Stimulated activated CD8-positive, alpha-beta memory T cell treated with anti-CD3 and anti-CD28 coated beads, Interleukin-15, amount 100 ng/mL, for 4 hours (primary cell): ENCODE results near the gene CREB5.

Experiments
- DNase-seq, 2 donors: peaks; one replicate each; pipeline ENCODE4 v3.0.0-alpha.2; 2020; ENCODE audit warnings: low read depth in 2 of 2

The CREB5 gene

DNA sequence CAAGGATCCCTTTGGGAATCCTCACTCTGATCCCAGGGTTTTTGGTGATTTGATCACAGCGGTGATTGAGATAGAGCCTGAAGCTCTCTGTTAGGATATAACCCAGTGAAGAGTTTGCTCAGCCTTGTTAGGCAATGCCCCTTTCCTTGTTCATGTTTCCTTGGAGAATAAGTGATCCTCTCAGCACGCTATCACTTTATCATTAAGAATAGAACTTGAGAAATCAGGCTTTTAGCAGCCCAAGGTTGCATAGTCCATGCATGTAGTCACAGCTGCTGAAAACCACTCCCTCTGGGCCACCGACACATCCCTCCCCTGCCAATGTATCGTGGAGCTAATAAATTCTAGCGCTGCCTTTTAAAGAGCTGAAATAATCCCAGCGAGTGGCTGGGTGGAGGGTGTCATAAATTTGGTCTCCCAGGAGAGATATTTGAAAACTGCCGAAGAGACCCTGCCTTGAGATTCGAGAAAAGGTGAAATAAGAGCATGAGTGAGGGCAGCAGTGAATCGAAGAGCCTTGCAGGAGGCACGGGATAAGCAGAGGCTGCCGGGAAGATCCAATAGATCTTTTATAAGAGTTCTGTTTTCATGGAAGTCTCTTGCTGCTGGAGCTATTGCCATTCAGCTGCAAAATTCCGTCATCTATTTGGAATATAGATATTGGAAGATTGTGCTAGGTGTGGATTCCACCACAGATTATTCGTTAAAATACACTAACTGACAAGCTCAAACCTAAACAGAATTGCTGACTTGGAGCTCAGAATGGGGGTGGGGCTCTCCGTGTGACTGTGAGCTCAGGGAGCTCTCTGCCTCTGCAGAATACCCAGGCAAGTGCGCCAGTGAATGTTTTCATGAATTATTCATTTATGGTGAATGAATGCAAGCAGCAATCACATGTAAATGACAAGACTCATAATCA, 296.0 kb downstream of the CREB5 start:
- no peak for DNase-seq

DNA sequence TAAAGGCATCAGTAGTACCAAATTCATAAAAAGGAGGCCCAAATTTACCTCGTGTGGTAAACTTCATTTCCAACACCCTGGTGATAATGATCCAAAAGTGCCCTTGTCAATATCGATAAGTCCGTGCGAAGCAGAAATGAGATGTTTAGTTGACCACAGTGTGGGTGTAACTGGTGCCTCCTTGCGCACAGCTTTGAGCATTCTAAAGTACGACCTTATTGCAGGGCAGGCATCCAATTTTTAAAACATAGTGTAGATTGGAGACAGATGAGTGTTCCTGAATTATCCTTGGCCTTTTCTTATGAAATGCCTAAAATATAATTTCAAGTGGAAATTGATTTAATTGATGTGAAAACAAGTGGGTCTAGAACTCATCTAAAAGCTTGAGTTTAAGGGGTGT, 297.4 kb downstream of the CREB5 start:
- no peak for DNase-seq

DNA sequence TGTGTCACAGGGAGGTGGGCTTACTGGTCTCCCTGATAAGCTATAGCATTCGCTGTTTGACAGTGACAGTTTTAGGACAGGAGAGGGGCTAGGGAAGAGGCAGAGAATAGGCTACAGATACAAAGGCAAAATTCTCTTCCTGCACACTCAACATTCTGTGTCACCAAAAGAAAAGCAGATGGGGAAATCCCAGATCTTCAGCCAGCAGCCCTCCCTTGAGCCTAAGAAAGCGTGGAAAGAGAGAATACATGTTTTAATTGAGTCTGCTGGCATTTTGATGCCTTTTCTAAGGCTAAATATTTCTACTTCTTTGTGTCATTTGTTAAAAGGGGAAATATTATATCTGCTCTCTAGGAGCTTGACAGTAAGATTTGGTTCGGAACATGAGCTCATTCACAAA, 298.8 kb downstream of the CREB5 start:
- DNase-seq = no peak

DNA sequence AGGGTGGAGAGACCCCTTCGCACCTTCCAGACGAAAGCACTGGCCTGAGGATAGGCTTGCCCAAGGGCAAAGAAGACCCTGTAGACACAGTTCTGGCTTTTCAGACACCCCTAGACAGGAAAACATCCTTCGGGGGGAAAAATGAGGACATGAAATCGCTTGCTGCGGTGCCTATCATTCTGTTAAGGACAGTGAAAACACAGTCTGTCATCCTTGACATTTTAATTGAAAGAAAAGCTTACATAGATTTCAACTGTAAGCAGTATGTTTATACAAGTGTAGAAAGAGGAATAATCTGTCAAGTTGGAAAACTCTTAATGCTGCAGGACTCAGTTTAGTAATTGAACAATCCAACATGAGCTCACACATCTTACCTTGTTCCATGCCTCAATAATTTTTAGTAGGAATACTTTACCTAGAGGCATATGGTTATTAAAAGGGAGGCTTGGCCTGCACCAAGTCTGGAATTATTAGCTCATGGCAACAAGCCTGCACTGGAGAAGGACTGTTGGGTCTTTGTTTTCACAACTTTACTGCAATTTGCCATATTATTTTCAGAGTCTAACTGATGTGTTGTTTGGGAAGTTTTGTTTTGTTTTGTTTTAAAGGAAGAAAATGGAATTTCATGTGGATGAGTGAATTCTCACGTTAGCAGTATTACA, 302.3 kb downstream of the CREB5 start:
- DNase-seq = no peak

DNA sequence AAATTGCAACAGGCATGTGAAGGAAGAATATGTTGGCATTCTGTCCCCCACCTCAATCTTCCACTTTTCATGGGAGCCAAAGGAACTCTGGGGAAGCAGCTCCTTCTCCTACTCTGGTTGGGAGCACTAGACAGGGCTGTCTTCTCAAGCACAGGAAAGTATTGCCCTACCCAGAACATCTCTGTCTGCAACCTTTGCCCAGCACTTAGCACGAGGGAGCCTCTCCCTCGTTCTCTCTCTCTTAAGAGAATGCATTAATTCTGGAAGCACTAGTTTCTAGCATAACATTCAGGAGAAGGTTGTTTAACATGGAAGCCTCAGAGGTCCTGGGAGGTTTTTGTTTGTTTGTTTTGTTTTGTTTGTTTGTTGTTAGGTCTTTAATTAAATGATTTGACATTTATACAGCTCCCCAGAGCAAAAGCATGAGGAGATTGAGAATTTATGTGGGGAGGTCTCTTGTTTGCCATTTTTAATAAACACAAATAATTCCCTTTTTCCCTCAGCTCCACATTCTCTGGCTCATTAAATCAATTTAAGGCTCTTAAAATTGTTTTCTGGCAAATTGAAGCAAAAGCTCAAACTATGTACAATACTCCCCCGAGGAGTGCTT, 305.2 kb downstream of the CREB5 start:
- no peak for DNase-seq

DNA sequence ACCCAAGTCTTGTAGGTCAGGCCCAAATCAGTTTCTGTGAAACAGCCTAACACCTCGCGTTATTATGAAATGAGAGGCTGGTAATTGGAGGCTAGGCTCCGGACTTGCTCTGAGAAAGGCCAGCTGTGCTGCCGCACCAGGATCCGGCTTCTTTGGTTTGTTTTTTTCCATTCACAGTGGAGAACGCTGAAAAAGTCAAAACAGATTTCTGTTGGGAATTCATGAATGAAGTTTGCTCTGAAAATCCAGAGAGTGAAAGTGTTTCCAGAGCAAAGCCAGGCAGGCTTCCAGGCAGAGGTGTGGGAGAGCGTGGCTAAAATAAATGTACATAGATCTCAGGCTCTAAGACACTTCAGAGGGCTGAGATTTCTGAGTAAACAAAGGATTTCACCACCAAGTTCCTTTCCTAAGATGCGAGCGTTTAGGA, 305.8 kb downstream of the CREB5 start:
- DNase-seq = no peak

DNA sequence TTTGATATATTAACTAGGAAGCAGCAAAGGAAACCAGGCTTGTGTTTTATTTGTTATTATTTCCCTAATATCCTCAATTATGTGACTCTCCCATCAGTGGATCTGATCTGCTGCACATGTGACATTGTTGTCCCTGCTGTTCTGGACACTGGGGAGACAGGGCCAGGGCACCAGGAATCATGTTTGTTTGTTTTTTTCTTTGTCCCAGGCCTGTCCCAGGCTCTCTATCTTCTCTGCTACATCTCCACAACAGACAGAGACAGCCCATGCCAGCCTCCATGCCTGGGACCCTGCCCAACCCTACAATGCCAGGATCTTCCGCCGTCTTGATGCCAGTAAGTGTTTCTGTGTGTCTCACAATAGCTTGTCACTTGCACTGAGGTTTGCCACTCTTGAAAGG, 306.2 kb downstream of the CREB5 start:
- no peak for DNase-seq

DNA sequence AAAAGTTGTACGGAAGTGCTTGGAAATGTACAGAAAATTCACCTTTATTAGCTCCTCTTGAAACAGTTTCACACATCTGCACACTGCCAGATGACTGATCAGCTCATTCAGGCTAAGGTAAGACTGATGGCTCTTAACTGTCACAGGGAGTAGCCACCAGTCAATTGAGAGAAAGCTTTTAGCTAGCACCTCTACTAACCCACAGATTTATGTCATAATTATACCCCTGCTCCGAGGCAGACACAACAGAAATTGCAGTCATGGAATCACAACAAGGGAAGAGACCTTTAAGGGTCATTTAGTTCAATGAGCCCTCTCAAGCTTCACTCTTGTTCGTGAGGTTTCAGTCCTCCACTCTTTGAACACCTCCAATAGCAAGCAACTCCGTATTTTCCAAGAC, 310.4 kb downstream of the CREB5 start:
- no peak for DNase-seq

DNA sequence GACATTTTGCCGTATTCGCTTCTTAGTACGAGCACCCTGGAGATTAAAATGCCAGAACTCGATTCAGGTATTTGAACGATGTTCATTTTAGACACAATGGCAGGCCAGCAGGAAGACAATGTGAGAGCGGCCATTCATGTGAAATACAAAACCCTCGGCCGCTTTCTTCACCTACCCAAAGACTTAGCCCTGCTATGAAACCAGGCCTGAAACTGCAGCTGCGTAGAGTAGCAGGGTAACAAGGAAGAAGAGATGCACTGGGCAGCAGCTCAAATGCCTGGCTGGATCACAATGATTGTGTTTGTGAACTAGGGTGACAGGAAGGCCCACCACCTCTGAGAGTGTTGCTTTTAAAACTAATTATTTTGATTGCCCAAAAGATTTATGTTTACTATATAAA, 311.0 kb downstream of the CREB5 start:
- no peak for DNase-seq

DNA sequence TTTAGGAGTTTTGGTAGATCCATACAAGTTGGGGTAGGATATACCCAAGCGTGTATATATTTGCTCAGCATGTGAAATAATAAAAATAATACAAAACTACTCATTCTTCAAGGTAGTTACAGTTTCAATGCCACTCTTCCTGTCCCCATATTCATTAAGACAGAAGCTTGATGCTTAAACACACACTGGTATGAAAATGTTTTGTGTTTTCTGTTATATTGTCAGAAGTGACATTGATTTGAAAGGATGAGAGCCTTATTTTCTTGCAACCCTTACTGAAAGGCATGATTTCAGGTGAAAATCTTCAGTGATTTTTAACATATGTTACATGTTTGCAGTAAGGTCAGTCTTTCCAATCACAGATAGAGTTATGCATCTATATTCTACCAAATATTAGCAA, 312.2 kb downstream of the CREB5 start:
- no peak for DNase-seq

DNA sequence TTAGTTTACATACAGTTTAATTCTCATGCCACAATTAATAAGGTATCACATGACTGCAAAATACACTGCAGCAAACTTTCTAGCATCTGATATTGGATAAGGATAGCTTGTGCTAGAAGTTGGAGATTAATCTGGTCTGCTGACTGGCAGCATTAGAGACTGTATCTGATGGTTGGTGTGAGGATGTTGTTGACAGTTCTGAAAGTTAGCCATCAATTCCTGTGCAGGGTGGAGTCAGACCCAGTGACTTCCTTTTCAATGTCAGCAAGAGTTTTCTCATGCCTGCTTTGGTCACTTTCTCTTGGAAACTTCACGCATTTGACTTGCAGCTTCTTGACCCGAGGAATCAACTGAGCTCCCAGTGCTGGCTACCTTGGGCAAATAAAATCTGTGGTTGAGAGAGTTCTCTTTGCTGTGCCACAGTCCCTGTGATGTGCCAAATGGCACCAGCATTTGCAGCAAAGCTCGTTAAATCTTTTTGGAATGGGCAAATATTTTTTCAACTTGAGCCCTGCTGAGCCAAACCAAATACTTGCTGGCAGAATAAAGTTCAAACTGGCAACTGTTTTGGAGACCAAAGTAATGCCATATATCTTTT, 312.8 kb downstream of the CREB5 start:
- DNase-seq = no peak

DNA sequence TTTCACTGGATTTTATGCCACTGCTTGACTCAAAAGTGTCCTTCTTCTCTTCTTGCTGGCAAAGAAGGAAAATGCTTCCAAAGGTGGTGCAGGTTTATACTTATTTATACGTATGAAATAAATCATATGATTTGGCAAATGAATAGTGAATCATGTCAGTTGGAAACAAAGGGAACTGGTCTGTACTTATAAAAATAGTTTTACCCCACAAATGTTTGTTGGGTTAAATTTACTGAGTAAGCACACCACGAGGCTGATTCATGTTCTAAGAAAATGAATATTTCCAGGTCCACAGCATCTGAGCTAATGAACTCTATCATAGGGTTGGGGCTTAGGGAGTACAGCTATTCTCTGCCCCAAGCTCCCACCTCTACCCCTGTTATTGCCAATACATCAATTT, 313.6 kb downstream of the CREB5 start:
- no peak for DNase-seq

DNA sequence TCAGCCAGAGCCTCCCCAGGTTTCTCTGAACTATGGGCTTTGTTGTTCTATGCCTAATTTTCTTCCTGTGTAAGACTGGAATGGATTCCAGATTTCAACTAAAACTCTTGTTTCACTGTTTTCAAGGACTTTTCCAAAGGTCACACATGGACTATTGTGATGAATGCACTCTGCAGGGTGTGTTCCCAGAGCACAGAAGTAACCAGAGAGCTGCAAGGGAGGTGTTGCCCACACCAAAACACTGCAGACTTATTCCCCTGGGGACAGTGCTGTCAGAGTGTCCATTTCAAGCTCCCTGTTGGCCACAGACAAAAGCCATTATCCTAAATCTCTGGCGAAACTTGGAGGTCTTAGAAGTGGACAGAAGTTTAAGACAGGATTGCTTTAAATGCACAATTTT, 314.2 kb downstream of the CREB5 start:
- no peak for DNase-seq

DNA sequence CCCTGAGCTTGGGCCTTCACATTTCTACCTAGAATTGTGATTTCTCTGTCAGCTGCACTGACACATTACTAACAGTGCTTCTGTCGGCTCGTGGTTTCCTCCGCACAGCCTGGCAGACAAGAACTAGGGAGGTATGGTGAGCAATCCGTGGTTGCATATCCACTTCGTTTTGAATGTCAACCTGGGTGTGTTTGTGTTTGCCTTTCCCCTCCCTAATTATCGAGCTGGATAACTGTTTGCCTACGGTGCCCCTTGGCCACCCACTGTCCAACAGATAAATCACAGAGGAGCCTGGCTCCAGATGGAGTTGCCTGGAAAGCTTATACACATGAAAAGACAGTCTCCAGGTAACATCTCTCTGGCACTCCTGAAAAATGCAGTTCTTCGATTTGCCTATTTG, 317.0 kb downstream of the CREB5 start:
- DNase-seq = no peak

DNA sequence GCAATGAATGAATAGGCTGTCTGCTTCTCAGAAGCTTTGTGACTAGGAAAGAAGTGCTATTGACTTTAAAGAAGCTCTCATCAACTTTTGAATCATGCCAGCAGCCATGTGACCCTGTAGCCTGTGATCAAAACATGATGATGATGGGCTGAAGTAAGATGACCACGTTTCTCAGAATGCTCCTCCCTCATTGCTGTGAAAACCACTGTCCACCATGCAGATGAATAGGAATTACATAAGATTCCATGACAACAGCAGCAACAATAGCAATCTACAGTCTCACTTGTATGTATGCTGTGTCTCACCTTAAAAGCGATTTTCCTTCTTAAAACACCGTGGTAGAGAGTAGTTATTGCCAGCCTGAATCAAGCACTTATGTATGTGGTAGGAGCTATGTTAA, 317.4 kb downstream of the CREB5 start:
- DNase-seq = no peak

DNA sequence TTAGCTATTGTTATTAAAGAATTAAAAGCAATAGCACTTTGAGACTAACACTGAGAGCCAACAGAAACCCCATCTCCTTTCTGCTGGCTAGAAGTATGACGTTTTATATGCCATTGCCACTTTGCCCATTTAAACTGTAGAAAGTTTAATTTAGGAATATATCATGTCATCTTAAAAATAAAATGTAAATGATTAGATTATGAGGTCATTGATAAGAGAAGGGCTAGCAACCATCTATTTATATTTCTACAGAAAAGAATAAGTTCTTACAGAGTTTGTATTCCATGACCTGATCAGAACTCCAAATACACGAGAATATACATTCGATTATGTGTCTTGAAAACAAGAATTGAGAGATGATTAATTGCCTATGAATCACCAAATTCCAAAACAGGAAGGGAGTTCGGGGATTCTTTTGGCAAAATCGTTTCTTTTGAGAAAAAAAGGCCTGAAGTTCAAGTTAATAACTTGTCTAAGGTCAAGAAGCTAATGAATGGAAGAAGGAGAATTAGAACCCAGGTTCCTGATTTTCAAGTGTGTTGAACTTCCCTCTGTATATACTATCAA, 318.9 kb downstream of the CREB5 start:
- DNase-seq = no peak

DNA sequence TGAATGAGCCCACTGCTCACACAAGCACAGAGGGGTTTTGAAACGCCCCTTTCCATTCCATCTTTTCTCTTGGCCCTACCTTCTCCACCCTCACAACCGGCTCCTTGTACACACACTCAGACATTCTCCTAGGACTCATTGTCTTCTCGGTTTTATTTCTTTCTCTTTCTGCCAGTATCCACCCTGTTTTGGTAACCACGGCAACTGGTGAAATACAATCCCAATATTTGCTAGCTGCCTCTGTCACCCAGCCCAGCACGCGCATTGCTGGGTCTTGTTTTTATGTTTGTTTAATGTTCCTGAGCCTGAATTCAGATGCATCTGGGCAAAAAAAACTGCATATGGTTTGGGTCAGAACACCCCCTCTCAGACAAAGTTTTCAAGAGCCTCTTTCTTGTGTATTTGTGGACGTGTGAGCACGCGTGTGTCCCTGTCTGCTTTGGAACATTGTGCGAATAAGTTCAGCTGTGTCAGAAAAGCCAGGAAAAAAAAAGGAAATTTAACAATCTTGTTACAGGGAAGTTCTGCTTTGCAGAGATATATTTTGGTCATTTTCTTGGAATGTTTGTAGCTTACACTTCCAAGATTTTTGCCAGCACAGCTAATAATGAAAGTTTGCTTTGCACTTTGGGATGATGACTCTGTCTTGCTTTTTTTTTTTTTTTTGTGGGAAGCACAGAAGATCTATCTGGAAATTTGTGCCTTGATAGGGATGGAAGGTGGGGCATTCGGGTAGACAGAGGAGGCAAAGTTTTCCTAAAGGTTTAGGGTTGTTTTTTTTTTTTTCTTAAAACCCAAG, 320.0 kb downstream of the CREB5 start:
- no peak for DNase-seq

DNA sequence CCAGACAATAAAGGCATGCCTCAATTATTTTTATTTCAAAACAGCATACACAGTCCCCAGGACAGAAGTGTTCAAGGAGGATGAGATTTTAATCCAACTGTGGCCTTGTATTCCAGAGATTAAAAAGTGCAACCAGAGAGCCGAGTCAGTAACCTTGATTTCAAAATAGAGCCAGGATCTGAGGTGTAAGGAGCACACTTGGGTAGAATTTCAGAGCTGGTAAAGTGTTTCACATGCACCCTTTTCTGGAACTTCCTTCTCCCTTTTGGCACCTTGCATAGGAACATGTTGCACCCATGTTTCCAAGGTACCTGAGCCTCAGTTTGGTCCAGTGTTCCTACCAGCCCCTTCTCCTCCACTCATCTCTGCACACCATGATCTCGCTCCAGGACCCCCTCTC, 320.7 kb downstream of the CREB5 start:
- no peak for DNase-seq

DNA sequence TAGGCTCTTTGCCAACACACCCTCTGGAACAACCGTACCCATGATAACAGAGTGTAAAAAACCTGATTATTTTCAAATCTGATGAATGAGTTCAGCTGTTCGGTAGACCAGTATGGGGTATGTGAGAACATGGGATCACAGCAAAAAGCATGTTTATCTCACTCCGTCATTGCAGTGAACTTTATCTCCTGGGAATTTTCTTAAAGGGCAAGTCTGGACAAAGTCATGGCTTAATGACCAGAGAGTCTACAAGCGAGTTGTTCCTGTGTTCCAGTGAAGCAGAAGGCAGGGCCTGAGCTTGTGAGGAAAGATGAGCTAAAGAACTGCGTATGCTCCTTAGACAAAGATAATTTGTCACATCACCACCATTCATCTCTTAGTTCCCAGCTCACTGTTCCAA, 326.1 kb downstream of the CREB5 start:
- no peak for DNase-seq

DNA sequence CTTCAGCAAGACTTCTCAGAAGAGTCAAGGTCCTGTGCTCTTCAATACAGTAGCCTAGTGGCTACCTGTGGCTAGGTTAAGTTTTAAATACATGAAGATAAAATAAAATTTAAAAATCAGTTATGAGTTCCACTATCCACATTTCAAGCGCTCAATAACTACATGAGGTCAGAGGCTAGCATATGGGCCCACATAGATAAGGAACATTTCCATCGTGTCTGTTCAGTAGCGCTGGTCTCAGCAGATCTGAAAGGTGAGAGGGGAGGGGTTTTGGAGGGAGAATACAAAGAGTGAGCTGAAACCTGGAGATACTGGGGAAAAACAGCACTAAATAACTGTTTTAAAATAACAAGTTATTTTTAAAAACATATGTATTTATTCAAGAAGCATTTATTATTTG, 326.8 kb downstream of the CREB5 start:
- no peak for DNase-seq

DNA sequence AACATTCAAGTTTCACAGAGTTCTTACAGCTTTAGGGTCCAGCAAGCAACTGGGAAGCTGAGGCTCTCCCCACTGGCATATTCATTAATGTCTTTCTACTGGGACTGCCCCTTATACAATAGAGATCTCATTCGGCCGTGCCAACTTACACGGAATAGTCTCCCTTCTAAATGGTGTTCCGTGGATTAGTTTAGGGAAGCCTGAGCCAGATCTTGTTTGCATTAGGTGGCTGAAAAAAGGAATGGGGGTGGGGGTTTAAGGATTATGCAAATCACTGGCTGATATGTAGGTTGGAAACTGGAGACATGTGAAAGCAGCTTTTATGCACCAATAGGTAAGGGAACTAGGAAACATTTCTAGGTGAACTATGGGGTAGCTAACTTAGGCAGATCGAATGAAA, 327.5 kb downstream of the CREB5 start:
- DNase-seq = no peak
